Transverse colon (tissue), 4 donors: ENCODE results near the gene MRPL57.
"Not testable (repeated sequence)": the region's sequence is repeated elsewhere in the genome, so short reads cannot be mapped to it uniquely, and the experiment has no call there.

Experiments used
- POLR2A ChIP-seq: fragments of 450-650 bp; IDR thresholded peaks from one replicate; pipeline ENCODE4 v1.6.1; 2016; ENCODE audit warnings: antibody characterized with exemption, mild to moderate bottlenecking, moderate library complexity
- POLR2AphosphoS5 ChIP-seq, 3 donors: sonication (generic); formaldehyde crosslinking; IDR thresholded peaks; one replicate each; pipeline ENCODE4 v1.6.1; 2016; ENCODE audit warnings: antibody characterized with exemption in 3 of 3
- TF ChIP-seq, protein P1 (sequence below), 5 experiments: fragments of 200-600 bp in 3 of 5; fragments of 450-650 bp in 2 of 5; sonication (generic) in 3 of 5; IDR thresholded peaks; 1 replicate in 2 of 5; 2 replicates in 3 of 5; pipeline ENCODE4 v1.5.1; 2016 to 2017; ENCODE audit warnings: antibody characterized with exemption in 5 of 5, inconsistent platforms in 3 of 5, mild to moderate bottlenecking in 2 of 5, moderate library complexity in 1 of 5

DNA sequence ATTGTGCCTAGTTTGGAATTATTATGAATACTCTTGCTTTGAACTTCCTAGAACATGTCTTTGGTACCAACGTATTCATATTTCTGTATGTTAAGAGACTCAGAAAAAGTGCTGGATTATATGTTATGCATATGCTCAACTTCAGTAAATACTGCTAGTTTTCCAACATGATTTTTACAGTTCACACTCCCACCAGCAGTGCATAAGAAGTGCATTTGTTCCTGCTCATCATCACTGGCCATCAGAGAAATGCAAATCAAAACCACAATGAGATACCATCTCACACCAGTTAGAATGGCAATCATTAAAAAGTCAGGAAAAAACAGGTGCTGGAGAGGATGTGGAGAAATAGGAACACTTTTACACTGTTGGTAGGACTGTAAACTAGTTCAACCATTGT is 2.7 kb upstream of the MRPL57 start:
- not testable (repeated sequence) for TF ChIP-seq POLR2A; POLR2AphosphoS5 (IDR thresholded peaks at IDR 0.05)
- TF ChIP-seq, protein P1, sequence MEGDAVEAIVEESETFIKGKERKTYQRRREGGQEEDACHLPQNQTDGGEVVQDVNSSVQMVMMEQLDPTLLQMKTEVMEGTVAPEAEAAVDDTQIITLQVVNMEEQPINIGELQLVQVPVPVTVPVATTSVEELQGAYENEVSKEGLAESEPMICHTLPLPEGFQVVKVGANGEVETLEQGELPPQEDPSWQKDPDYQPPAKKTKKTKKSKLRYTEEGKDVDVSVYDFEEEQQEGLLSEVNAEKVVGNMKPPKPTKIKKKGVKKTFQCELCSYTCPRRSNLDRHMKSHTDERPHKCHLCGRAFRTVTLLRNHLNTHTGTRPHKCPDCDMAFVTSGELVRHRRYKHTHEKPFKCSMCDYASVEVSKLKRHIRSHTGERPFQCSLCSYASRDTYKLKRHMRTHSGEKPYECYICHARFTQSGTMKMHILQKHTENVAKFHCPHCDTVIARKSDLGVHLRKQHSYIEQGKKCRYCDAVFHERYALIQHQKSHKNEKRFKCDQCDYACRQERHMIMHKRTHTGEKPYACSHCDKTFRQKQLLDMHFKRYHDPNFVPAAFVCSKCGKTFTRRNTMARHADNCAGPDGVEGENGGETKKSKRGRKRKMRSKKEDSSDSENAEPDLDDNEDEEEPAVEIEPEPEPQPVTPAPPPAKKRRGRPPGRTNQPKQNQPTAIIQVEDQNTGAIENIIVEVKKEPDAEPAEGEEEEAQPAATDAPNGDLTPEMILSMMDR (IDR thresholded peaks at IDR 0.05): not testable (repeated sequence)
